ENCODE data around the gene FARP1.

Gene FARP1

GRCh38 chr13:98312606-98313005, 169.7 kb downstream of the FARP1 start:
- FAIRE-seq = no peak

- no peak for FAIRE-seq
Observed at GRCh38 chr13:98313023-98313921, 170.4 kb downstream of the FARP1 start.

GRCh38 chr13:98313922-98314292, 171.0 kb downstream of the FARP1 start:
- FAIRE-seq = no peak

- no peak for FAIRE-seq
Observed at GRCh38 chr13:98315466-98315865, 172.6 kb downstream of the FARP1 start.

DNA sequence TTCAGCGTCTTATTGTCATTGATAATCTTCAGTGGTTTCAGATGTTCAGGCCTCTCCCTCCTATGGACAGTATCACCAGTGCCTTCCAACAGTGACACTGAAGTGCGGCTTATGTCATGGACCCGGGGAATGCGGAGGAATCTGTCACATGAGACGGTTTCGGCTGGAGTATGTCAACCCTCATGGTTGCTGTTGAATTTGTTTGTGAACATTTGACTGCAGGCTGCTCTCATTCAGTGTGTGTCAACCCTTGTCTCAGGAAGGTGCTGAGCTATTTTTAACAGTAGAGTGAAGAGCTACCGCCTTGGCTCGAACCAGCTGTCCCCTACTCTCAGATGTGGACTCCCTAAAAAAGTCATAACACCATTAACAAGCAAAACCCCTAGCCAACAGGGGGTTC, 173.0 kb downstream of the FARP1 start:
- no peak for FAIRE-seq

GRCh38 chr13:98317573-98318171, 174.8 kb downstream of the FARP1 start:
- no peak for FAIRE-seq

- FAIRE-seq = no peak
Observed at GRCh38 chr13:98318263-98318878, 175.5 kb downstream of the FARP1 start.

DNA sequence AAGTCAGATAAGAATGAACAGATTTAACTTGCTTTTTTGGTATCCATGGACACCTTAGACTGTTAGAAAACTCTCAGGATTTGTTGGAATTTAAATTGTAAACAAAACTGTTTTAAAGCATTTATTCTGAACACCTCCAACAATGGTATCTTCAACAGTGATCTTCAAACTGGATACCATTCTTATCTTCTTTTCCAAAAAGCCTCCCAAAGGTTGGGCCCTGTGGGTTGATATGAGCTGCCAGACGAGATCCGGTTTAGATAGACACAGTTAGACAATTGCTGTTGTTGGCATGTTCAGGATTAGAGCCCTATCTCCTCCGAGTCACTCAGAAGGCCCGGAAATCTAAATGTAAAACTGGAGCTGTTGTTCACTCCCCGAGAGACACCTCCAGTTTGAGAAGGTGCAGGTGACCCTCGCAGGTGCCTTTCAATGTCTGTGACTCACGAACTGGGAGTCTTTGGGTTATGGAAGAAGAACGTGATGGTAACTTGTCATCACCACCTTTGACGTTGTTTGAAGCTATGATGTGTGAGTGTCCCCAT, 177.7 kb downstream of the FARP1 start:
- FAIRE-seq = no peak

- no peak for FAIRE-seq
Observed at GRCh38 chr13:98321395-98321794, 178.5 kb downstream of the FARP1 start.

- no peak for FAIRE-seq
Observed at GRCh38 chr13:98322091-98322718, 179.3 kb downstream of the FARP1 start.

GRCh38 chr13:98324105-98324504, 181.2 kb downstream of the FARP1 start:
- FAIRE-seq = no peak

GRCh38 chr13:98325724-98326123, 182.8 kb downstream of the FARP1 start:
- FAIRE-seq = no peak

- FAIRE-seq = no peak
Observed at GRCh38 chr13:98326291-98326690, 183.4 kb downstream of the FARP1 start.

DNA sequence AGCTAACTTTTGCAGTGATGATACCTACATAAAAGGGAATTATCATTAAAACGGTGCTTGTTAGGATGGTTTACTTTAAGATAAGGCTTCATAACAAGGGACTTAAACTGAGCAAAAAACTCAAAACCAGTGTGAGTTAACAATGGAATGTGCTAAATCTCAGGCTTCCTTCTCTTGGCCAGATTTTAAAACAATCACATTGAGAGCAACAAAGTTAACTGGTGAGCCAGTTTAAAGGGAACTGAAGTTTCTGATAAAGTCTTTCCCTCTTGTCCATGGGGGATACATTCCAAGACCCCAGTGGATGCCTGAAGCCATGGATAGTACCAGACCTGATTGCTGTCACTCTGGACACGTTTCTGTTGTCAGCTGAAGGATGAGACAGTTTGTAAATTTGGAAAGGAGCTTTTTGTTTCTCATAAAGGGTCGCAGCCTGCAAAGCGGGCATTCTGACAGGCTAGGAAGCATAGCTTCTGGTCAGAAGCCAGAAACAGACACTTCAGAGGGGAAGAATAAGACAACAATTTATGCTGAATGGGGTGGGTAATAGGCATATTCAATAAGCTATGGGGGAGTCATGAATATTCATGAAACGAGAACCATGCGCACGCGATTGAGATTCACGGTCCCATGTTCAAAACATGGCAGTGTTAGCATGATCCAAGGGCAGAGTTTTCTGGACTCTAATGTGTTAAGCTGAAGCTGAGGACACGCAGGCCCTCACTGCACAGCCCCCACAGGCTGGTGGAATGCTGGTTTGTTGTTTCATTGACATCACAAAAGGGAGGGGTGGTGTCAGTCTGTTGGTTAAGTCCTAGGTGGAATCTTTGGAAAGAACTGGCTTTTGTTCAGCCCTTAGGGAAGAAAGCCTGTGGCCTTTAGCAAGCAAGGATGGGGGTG, 184.7 kb downstream of the FARP1 start:
- no peak for FAIRE-seq

DNA sequence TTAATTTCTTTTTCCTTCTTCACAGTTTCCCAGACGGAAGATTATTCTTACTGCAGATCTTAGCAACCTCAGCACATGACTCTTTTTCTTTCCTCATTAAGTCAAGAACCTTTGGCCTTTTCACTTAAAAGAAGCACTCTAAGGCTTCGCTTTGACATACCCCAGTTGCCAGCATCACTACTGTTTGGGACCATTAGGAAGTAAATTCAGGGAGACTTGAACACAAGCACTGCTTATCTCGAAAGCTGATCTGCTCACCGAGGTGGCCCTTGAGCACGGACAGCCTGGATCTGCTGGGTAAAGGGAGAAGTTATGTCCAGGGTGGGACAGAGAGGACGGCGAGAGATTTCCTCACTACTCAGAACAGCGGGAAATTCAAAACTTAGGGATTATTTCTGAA, 185.6 kb downstream of the FARP1 start:
- FAIRE-seq = no peak

DNA sequence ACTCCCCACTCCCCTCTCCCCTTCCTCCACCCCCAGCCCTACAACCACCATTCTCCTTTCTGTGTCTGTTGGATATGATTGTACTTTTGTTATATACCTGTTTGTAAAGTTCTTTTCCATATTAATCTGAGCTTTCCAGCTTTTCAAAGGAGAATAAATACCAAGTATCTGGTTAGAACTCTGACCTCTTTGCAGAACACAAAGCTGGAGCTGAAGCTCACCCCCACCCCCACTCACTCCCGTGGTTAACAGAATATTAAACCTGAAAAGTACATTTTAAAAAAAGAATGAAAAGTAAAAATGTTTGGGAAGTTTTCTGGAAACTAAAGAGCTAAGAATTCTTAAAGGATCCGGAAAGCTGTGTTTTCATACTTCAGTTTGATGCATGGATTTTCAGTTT, 189.3 kb downstream of the FARP1 start:
- no peak for FAIRE-seq

GRCh38 chr13:98332691-98333090, 189.8 kb downstream of the FARP1 start:
- no peak for FAIRE-seq

DNA sequence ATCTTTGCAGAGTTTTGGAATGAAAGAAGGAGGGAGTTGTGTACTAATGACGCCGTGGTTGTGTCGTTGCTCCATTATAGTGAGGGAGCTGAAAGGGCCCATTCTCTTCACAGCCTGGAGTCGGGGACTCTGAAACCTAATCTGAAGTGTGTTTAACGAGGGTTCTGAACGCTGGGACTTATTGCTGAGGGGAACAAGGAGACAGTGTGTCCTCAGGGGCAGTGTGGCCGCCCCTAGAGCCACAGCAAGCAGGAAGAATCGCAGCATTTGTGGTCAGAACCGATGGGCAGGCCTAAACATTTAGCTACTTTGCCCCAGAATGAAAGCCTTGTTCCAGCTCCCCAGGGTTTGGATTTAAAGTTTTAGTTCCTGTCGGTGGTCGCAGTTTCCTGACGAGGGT, 190.6 kb downstream of the FARP1 start:
- FAIRE-seq = no peak

GRCh38 chr13:98334620-98335205, 191.8 kb downstream of the FARP1 start:
- no peak for FAIRE-seq

DNA sequence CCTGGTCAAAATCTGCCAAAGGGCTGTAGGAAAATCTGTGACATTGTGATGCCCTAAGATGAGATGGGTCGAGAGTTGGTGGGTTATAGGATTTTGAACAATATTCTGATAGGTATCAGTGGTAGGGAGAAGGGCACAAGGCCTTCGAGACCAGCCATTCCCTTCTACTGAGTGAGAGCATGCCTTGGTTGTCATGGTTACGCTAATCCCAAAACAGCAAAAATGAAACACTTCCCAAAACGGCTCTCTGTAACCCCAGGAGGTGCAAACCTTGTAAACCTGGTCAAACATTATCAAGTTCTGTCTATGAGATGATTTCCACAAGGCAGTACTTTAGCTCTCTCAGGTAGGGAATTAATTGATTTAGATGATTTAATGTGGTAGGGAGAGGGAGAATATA, 192.8 kb downstream of the FARP1 start:
- FAIRE-seq = no peak

- no peak for FAIRE-seq
Observed at GRCh38 chr13:98338310-98338709, 195.4 kb downstream of the FARP1 start.
